RWPE1 (cell line): ENCODE measurements around the gene PCDH9.

ENCODE experiments used
- CTCF ChIA-PET: fragments of 350-600 bp; sonication (Branson Sonifier 250); formaldehyde crosslinking; extraction: SDS; loops from one replicate; lab custom pipeline; 2021; lab: Yijun Ruan, JAX
- POLR2A ChIA-PET: fragments of 400-600 bp; formaldehyde crosslinking; extraction: SDS; loops from one replicate; lab custom pipeline; 2020; ENCODE audit warnings: antibody characterized with exemption; ENCODE audit not compliant: low non-redundant PET; lab: Yijun Ruan, JAX
- DNase-seq: peaks from one replicate; pipeline ENCODE4 v3.0.0; 2012; ENCODE audit warnings: low spot score
- H3K27ac ChIP-seq: fragments of 450-650 bp; 2 replicates; pipeline ENCODE4 v1.5.1; 2017
- CTCF ChIP-seq: fragments of 450-650 bp; conservative IDR thresholded peaks from 2 replicates; pipeline ENCODE4 v1.5.1; 2017; ENCODE audit warnings: low read depth, mild to moderate bottlenecking

PCDH9 gene

DNA sequence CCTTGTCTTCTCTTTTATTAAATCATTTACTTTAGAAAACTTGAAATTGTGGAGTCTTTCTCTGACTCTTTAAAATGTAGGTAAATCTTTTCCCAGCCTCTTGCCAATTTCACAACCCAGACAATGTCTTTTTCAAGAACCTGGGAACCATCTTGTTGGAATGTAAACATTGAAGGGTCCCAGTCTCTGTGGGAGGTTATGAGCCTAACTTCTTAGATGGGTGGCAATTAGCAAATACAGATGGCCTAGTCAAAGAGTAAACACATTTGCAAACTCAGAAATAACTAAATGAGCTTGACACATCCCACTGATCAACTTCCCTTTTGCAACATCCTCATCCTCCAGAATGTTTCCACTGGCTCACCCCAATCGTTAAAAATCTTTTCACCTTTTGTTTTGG lies 721.0 kb downstream of the PCDH9 start:
- TF ChIP-seq CTCF, result no peak
- POLR2A ChIA-PET, result no interaction called here
- DNase-seq, result no peak
- CTCF ChIA-PET, result no interaction called here
- H3K27ac ChIP-seq, result no peak overlapping the region

DNA sequence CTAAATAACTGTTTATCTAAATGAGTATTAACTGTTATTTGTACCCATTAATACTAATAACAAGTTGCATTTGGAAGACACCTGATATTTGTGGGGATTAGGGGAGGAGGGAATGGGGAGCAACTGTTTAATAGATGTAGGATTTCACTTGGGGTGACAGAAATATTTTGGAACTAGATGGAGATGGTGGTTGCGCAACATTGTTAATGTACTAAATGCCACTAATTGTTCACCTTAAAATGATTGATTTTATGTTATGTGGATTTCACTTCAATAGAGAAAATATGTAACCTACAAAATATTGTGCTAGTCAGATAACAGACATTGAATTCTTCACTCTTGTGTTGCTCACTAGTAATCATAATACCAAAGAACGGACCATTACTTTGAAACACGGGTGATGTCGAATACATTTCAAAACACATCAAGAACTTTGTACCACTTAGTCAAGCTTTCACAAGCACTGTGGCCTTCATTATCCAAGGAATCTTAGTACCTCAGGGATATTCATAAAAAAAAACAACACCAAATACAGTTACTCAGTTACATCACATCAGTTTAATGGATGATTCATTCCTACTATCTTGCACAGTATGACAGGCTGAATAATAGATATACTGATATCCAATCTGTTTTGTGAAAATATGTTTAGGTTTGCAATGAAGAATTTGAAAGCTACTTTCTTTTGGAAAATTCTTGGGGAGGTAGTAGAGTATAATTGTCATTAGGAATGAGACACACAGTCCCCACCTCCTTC lies 721.8 kb downstream of the PCDH9 start:
- DNase-seq, result no peak
- H3K27ac ChIP-seq, result no peak overlapping the region
- POLR2A ChIA-PET, result no interaction called here
- CTCF ChIA-PET, result no interaction called here
- TF ChIP-seq CTCF, result no peak

GRCh38 chr13:66506979-66507378 lies 723.2 kb downstream of the PCDH9 start:
- POLR2A ChIA-PET, result interaction anchor here (0.6 kb wide), 1 partner anchor 33 kb away, joined by 3 read pairs; no protein-coding TSS in a partner anchor
- CTCF ChIA-PET, result no interaction called here
- no peak for DNase-seq
- TF ChIP-seq CTCF, result no peak
- H3K27ac ChIP-seq, result no peak overlapping the region

GRCh38 chr13:66506051-66506777 lies 723.9 kb downstream of the PCDH9 start:
- POLR2A ChIA-PET, result no interaction called here

DNA sequence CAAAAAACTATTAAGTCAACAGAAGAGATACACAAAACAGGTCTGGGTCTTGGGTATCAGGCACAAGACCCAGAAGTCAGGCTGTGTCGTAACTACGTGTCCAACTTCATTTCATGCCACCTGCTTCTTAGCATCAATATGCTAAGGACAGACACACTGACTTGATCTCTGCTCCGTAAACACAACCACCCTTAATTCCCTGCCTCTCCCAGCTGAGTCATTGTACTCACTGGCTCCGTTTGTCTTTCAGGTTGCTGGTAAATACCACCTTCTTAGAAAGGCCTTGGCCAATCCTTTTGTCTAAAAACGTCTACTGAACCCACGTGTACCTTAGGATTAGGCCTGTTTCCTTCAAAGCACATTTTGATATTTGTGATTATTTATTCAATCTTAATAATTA lies 726.2 kb downstream of the PCDH9 start:
- H3K27ac ChIP-seq, result no peak overlapping the region
- TF ChIP-seq CTCF, result no peak
- ChIA-PET CTCF (no interaction called here), POLR2A (no interaction called here)
- no peak for DNase-seq

More at GRCh38 chr13:66506051-66506777, 723.9 kb downstream of the PCDH9 start:
- DNase-seq, result no peak
- H3K27ac ChIP-seq, result no peak overlapping the region
- CTCF ChIA-PET, result no interaction called here
- TF ChIP-seq CTCF, result no peak

- POLR2A ChIA-PET, result no interaction called here
- TF ChIP-seq CTCF, result no peak
- H3K27ac ChIP-seq, result no peak overlapping the region
- no peak for DNase-seq
- CTCF ChIA-PET, result no interaction called here
Observed at GRCh38 chr13:66501181-66501580, 729.0 kb downstream of the PCDH9 start.
